ENCODE results near the gene IL7R. TPM values are rescaled to one million over a fixed set of nuclear protein-coding genes. Genes with fewer than 3 reads are reported as not detected.
"Not testable (repeated sequence)": the region's sequence is repeated elsewhere in the genome, so short reads cannot be mapped to it uniquely, and the experiment has no call there.

Gene IL7R
- total RNA-seq, 1 experiment from 2014 or later: not detected

DNA sequence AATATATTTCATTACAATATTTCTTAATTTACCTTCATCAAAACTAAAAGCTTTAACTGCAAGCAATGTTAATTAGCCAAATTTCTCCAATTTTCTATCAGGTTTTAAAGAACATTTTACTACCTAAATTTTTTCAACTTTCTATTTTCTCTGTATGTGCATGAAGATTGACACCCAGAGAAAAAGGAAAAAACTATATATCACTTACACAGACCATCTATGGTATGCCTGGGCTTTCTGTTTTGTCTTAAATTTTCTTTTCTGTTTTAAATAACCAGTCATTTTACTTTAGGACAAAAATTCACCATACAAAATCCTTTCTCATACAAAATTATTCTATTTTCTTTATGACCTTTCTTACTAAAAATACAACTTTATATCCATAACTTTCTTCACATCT is 13.8 kb upstream of the IL7R start:
- no peak overlapping the region for H2AK5ac ChIP-seq (ENCODE audit: insufficient read length, low read length)

GRCh38 chr5:35845508-35845907 is 11.2 kb upstream of the IL7R start:
- not testable (repeated sequence) for H2BK5ac ChIP-seq (ENCODE audit: insufficient read length, low read length); H3K4me2 ChIP-seq (ENCODE audit: insufficient read depth, insufficient read length, low read length); H3K18ac ChIP-seq (ENCODE audit: insufficient read length, low read depth, low read length); H2BK15ac ChIP-seq (ENCODE audit: low read depth, low read length); H3K79me2 ChIP-seq (ENCODE audit: insufficient read depth, low read length); H2BK12ac ChIP-seq (ENCODE audit: insufficient read length, low read depth, low read length); DNase-seq; H3K27ac Mint-ChIP-seq; H3K79me1 ChIP-seq (ENCODE audit: insufficient read depth, low read depth, low read length, poor library complexity, severe bottlenecking); H3K4ac ChIP-seq (ENCODE audit: low read depth, low read length); H4K91ac ChIP-seq (ENCODE audit: insufficient read length, low read depth, low read length); H4K8ac ChIP-seq (replicated peaks; ENCODE audit: insufficient read length, low read depth, low read length); H3T11ph ChIP-seq (ENCODE audit: low read length); H2BK20ac ChIP-seq (ENCODE audit: low read depth, low read length, poor library complexity, severe bottlenecking); H3K27me3 ChIP-seq (ENCODE audit: insufficient read depth, low read length); H3K23me2 ChIP-seq (ENCODE audit: insufficient read length, low read depth, low read length, poor library complexity, severe bottlenecking); H3K23ac ChIP-seq (ENCODE audit: insufficient read length, low read depth, low read length); H2AFZ ChIP-seq (ENCODE audit: low read length); H3K27me3 Mint-ChIP-seq (ENCODE audit: low read depth); H3K56ac ChIP-seq (ENCODE audit: insufficient read length, low read depth, low read length); H2BK120ac ChIP-seq (ENCODE audit: low read depth, low read length, poor library complexity, severe bottlenecking); H4K20me1 ChIP-seq (ENCODE audit: control insufficient read depth, insufficient read depth, insufficient read length); H4K5ac ChIP-seq (ENCODE audit: insufficient read length, low read depth, low read length); H3K4me1 ChIP-seq (ENCODE audit: insufficient read depth, low read length); H3K4me3 Mint-ChIP-seq; H3K4me1 Mint-ChIP-seq; H3K27ac ChIP-seq (ENCODE audit: insufficient read length, low read depth, low read length); H3K14ac ChIP-seq (ENCODE audit: insufficient read depth, low read length); H2AK5ac ChIP-seq (ENCODE audit: insufficient read length, low read length); H3K9ac ChIP-seq (ENCODE audit: extremely low read depth, insufficient read length, low read length)
- Mint-ChIP-seq H3K9me3 (peaks cover 53 to 57% of the 10 kb centered on the region in 2 experiments), H3K36me3 (ENCODE audit: insufficient read depth in 1 of 3, low read depth in 3 of 3) (peaks cover 4 to 23% (median 23%) of the 10 kb centered on the region in 3 experiments)
- H3K9me3 ChIP-seq (ENCODE audit: control insufficient read depth, low read depth, low read length): peaks cover 25% of the 10 kb centered on the region
- WGBS (ENCODE audit: extremely low coverage, insufficient read length, low lambda C conversion rate): no CpG with 5 or more reads among the region's 2 CpGs

More for the DNA sequence above, 13.8 kb upstream of the IL7R start:
- Mint-ChIP-seq H3K4me3 (no peak overlapping the region), H3K9me3 (peaks cover 55 to 59% of the 10 kb centered on the region in 2 experiments), H3K27me3 (ENCODE audit: low read depth) (no peaks in the 10 kb centered on the region), H3K4me1 (no peaks in the 10 kb centered on the region), H3K27ac (no peak overlapping the region), H3K36me3 (ENCODE audit: insufficient read depth in 1 of 3, low read depth in 3 of 3) (peaks cover 4 to 23% (median 23%) of the 10 kb centered on the region in 3 experiments)
- no peak overlapping the region for H3K4ac ChIP-seq (ENCODE audit: low read depth, low read length)
- no peak overlapping the region for H2BK120ac ChIP-seq (ENCODE audit: low read depth, low read length, poor library complexity, severe bottlenecking)
- no peak overlapping the region for H2BK12ac ChIP-seq (ENCODE audit: insufficient read length, low read depth, low read length)
- H3K4me2 ChIP-seq (ENCODE audit: insufficient read depth, insufficient read length, low read length): no peak overlapping the region
- no peak for DNase-seq
- no peak overlapping the region for H2BK5ac ChIP-seq (ENCODE audit: insufficient read length, low read length)
- H2BK20ac ChIP-seq (ENCODE audit: low read depth, low read length, poor library complexity, severe bottlenecking): no peak overlapping the region
- no peak overlapping the region for H3K23ac ChIP-seq (ENCODE audit: insufficient read length, low read depth, low read length)
- H3K18ac ChIP-seq (ENCODE audit: insufficient read length, low read depth, low read length): no peak overlapping the region
- H3K4me1 ChIP-seq (ENCODE audit: insufficient read depth, low read length): no peaks in the 10 kb centered on the region
- H4K8ac ChIP-seq (replicated peaks; ENCODE audit: insufficient read length, low read depth, low read length): no peak overlapping the region
- no peaks in the 10 kb centered on the region for H3K23me2 ChIP-seq (ENCODE audit: insufficient read length, low read depth, low read length, poor library complexity, severe bottlenecking)
- no peaks in the 10 kb centered on the region for H3K27me3 ChIP-seq (ENCODE audit: insufficient read depth, low read length)
- no peak overlapping the region for H4K91ac ChIP-seq (ENCODE audit: insufficient read length, low read depth, low read length)
- H2BK15ac ChIP-seq (ENCODE audit: low read depth, low read length): no peak overlapping the region
- no peak overlapping the region for H4K5ac ChIP-seq (ENCODE audit: insufficient read length, low read depth, low read length)
- TF ChIP-seq, protein P1, sequence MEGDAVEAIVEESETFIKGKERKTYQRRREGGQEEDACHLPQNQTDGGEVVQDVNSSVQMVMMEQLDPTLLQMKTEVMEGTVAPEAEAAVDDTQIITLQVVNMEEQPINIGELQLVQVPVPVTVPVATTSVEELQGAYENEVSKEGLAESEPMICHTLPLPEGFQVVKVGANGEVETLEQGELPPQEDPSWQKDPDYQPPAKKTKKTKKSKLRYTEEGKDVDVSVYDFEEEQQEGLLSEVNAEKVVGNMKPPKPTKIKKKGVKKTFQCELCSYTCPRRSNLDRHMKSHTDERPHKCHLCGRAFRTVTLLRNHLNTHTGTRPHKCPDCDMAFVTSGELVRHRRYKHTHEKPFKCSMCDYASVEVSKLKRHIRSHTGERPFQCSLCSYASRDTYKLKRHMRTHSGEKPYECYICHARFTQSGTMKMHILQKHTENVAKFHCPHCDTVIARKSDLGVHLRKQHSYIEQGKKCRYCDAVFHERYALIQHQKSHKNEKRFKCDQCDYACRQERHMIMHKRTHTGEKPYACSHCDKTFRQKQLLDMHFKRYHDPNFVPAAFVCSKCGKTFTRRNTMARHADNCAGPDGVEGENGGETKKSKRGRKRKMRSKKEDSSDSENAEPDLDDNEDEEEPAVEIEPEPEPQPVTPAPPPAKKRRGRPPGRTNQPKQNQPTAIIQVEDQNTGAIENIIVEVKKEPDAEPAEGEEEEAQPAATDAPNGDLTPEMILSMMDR (conservative IDR thresholded peaks at IDR 0.05): no peak
- H3K14ac ChIP-seq (ENCODE audit: insufficient read depth, low read length): no peak overlapping the region
- H3K79me2 ChIP-seq (ENCODE audit: insufficient read depth, low read length): no peaks in the 10 kb centered on the region
- H2AFZ ChIP-seq (ENCODE audit: low read length): no peak overlapping the region
- no peak overlapping the region for H3K56ac ChIP-seq (ENCODE audit: insufficient read length, low read depth, low read length)
- no peaks in the 10 kb centered on the region for H4K20me1 ChIP-seq (ENCODE audit: control insufficient read depth, insufficient read depth, insufficient read length)
- no peak overlapping the region for H3K27ac ChIP-seq (ENCODE audit: insufficient read length, low read depth, low read length)
- no peaks in the 10 kb centered on the region for H3K79me1 ChIP-seq (ENCODE audit: insufficient read depth, low read depth, low read length, poor library complexity, severe bottlenecking)
- H3K9me3 ChIP-seq (ENCODE audit: control insufficient read depth, low read depth, low read length): peaks cover 24% of the 10 kb centered on the region
- no peak overlapping the region for H3T11ph ChIP-seq (ENCODE audit: low read length)
- no peak overlapping the region for H3K9ac ChIP-seq (ENCODE audit: extremely low read depth, insufficient read length, low read length)
